HepG2 (cell line): ENCODE results near the gene BAMBI. TPM values are rescaled to one million over a fixed set of nuclear protein-coding genes. Genes with fewer than 3 reads are reported as not detected.

ENCODE experiments used
- ATAC-seq: fragments of 200-7000 bp; cut with Tn5 transposase; 3 replicates; pipeline ENCODE4 v1.9.1; 2020; ENCODE audit warnings: mild to moderate bottlenecking, moderate library complexity
- BruUV-seq: library from RNA; stranded (reverse); fragments of 400-500 nt; replicated peaks from 2 replicates; lab custom pipeline; 2021; lab: Mats Ljungman, UMichigan
- CTCF ChIA-PET: fragments of 300-600 bp; formaldehyde crosslinking; extraction: SDS; loops from one replicate; lab custom pipeline; 2021; ENCODE audit warnings: low total read pairs, inconsistent platforms, low intra/inter-chr PET ratio; lab: Yijun Ruan, JAX
- POLR2A ChIA-PET: fragments of 350-600 bp; sonication (Branson Sonifier 250); formaldehyde crosslinking; loops from one replicate; lab custom pipeline; 2020; ENCODE audit warnings: antibody characterized with exemption, inconsistent platforms; lab: Yijun Ruan, JAX
- DNase-seq: peaks from one replicate; pipeline ENCODE4 v3.0.0-alpha.2; 2015; ENCODE audit warnings: low spot score
- FAIRE-seq: peaks from 3 replicates; lab custom pipeline; 2011; peaks lifted over from hg19 to GRCh38; lab: Jason Lieb, UNC
- H2AFZ ChIP-seq: one replicate; pipeline ENCODE4 v1.6.1; 2011; ENCODE audit warnings: low read length, inconsistent platforms
- H3K27ac ChIP-seq: fragments of 300-600 bp; 3 replicates; pipeline ENCODE4 v1.8.0; 2011; ENCODE audit warnings: mixed run types, mild to moderate bottlenecking, mixed read lengths, low read length, inconsistent platforms; ENCODE audit not compliant: insufficient read depth; ENCODE audit errors: extremely low read length
- H3K27me3 ChIP-seq, 2 experiments: fragments of 200-600 bp in 1 of 2; 2 replicates in 1 of 2; 3 replicates in 1 of 2; pipeline versions ENCODE4 v1.6.0 to v1.8.0; 2011; ENCODE audit warnings: low read length in 2 of 2, mild to moderate bottlenecking in 2 of 2, moderate library complexity in 2 of 2, inconsistent platforms in 1 of 2; ENCODE audit not compliant: insufficient read depth in 2 of 2, control insufficient read depth in 1 of 2
- H3K36me3 ChIP-seq, 2 experiments: fragments of 200-600 bp in 1 of 2; replicated peaks in 1 of 2; 2 replicates in 1 of 2; 3 replicates in 1 of 2; pipeline versions ENCODE4 v1.5.1 to v1.8.0; 2011; ENCODE audit warnings: low read length in 2 of 2, inconsistent platforms in 1 of 2; ENCODE audit not compliant: insufficient read depth in 2 of 2, control insufficient read depth in 1 of 2
- H3K4me1 ChIP-seq: 2 replicates; pipeline ENCODE4 v1.5.1; 2012; ENCODE audit warnings: low read length, inconsistent platforms; ENCODE audit not compliant: insufficient read depth
- H3K4me2 ChIP-seq: 2 replicates; pipeline ENCODE4 v1.6.0; 2011; ENCODE audit warnings: low read depth, low read length, inconsistent platforms
- H3K4me3 ChIP-seq, 3 experiments: fragments of 200-600 bp in 1 of 3; sonication (generic), shearing (Covaris generic) in 1 of 3; replicated peaks in 1 of 3; 2 replicates each; pipeline ENCODE4 v1.5.1; 2011 to 2016; ENCODE audit warnings: low read length in 3 of 3, inconsistent platforms in 2 of 3, low read depth in 2 of 3, mild to moderate bottlenecking in 2 of 3, control low read depth in 1 of 3, mixed read lengths in 1 of 3; ENCODE audit not compliant: insufficient read depth in 1 of 3
- H3K79me2 ChIP-seq: one replicate; pipeline ENCODE4 v1.6.1; 2011; ENCODE audit warnings: low read length, inconsistent platforms; ENCODE audit not compliant: insufficient read depth
- H3K9ac ChIP-seq: 2 replicates; pipeline ENCODE4 v1.6.0; 2011; ENCODE audit warnings: mild to moderate bottlenecking, low read depth, low read length, inconsistent platforms; ENCODE audit not compliant: insufficient read depth
- H3K9me3 ChIP-seq: 2 replicates; pipeline ENCODE4 v1.5.1; 2012; ENCODE audit warnings: mild to moderate bottlenecking, low read length
- H4K20me1 ChIP-seq: 2 replicates; pipeline ENCODE4 v1.6.0; 2011; ENCODE audit warnings: inconsistent platforms, mild to moderate bottlenecking, low read length, moderate library complexity; ENCODE audit not compliant: insufficient read depth
- HOXA7 ChIP-seq: sonication (generic); formaldehyde crosslinking; IDR thresholded peaks from 2 replicates; pipeline ENCODE4 v1.8.1; 2022; ENCODE audit warnings: mild to moderate bottlenecking, missing genetic modification reagents, moderate library complexity
- ISX ChIP-seq: sonication (generic); formaldehyde crosslinking; conservative IDR thresholded peaks from 2 replicates; pipeline ENCODE4 v1.5.0; 2020; ENCODE audit warnings: missing genetic modification reagents
- MLLT10 ChIP-seq: sonication (generic); formaldehyde crosslinking; IDR thresholded peaks from 2 replicates; pipeline ENCODE4 v1.4.0; 2020; ENCODE audit warnings: missing genetic modification reagents
- PHF21A ChIP-seq: sonication (generic); formaldehyde crosslinking; IDR thresholded peaks from 2 replicates; pipeline ENCODE4 v1.5.0; 2020; ENCODE audit warnings: mild to moderate bottlenecking, missing genetic modification reagents
- RNF2 ChIP-seq: fragments of 450-650 bp; conservative IDR thresholded peaks from 2 replicates; pipeline ENCODE4 v1.6.1; 2016; ENCODE audit warnings: low read depth
- RXRA ChIP-seq: sonication (generic); formaldehyde crosslinking; IDR thresholded peaks from 2 replicates; pipeline ENCODE4 v1.5.1; 2020; ENCODE audit warnings: missing genetic modification reagents
- SNAPC4 ChIP-seq: sonication (generic); formaldehyde crosslinking; IDR thresholded peaks from 2 replicates; pipeline ENCODE4 v1.4.0; 2020; ENCODE audit warnings: mild to moderate bottlenecking, missing genetic modification reagents
- SP2 ChIP-seq: sonication (generic); formaldehyde crosslinking; IDR thresholded peaks from 2 replicates; pipeline ENCODE4 v1.5.1; 2020; ENCODE audit warnings: mild to moderate bottlenecking, missing genetic modification reagents
- TBX2 ChIP-seq: sonication (generic); formaldehyde crosslinking; IDR thresholded peaks from 2 replicates; pipeline ENCODE4 v1.5.0; 2020; ENCODE audit warnings: missing genetic modification reagents, mild to moderate bottlenecking, borderline replicate concordance
- ZEB1 ChIP-seq: IDR thresholded peaks from 2 replicates; pipeline ENCODE4 v1.6.1; 2012; ENCODE audit warnings: mild to moderate bottlenecking, low read depth, inconsistent platforms; ENCODE audit not compliant: insufficient replicate concordance
- ZMYM4 ChIP-seq: sonication (generic); formaldehyde crosslinking; IDR thresholded peaks from 2 replicates; pipeline ENCODE4 v1.8.1; 2023; ENCODE audit warnings: mild to moderate bottlenecking, missing genetic modification reagents
- ZNF652 ChIP-seq: IDR thresholded peaks from 2 replicates; pipeline ENCODE4 v1.6.1; 2016; ENCODE audit warnings: low read depth, borderline replicate concordance
- WGBS: methylation state at CpG from one replicate; pipeline ENCODE4 v1.1.6; 2017; ENCODE audit warnings: low lambda C conversion rate; 5-methylcytosine and 5-hydroxymethylcytosine counted together
- in situ Hi-C: cut with HindIII; loops from 2 replicates; pipeline ENCODE4 v1.10.0; 2017; ENCODE audit warnings: low pct_unique_long_range_greater_than_20kb; ENCODE audit not compliant: extremely low pct_ligation_motif_present
- intact Hi-C: fragments of 100-400 bp; cut with micrococcal nuclease; formaldehyde crosslinking; loops from one replicate; pipeline ENCODE4 v1.10.0; 2022; ENCODE audit not compliant: unreplicated experiment
- polyA plus RNA-seq, 8 experiments: library from polyadenylated mRNA; depleted of rRNA in 3 of 8; stranded (reverse) in 7 of 8; unstranded in 1 of 8; fragments of >200 nt; fragmentation: Illumina TruSeq in 4 of 8; extraction: Trizol in 4 of 8; gene quantifications; 2 replicates each; pipeline versions ENCODE4 v1.2.1 to v1.2.3, GENCODE V29; 2011 to 2016; ENCODE audit warnings: low read depth in 4 of 8, missing spikeins in 1 of 8, mixed read lengths in 1 of 8; ENCODE audit not compliant: insufficient read depth in 1 of 8
- total RNA-seq, 5 experiments: library from RNA; depleted of rRNA; stranded (reverse); fragments of >200 nt; fragmentation: Illumina TruSeq; extraction: Trizol; gene quantifications; 2 replicates each; pipeline ENCODE4 v1.2.3, GENCODE V29; 2016; ENCODE audit warnings: low read depth in 1 of 5
- TF ChIP-seq, protein P1 (sequence below): sonication (generic); formaldehyde crosslinking; IDR thresholded peaks from 2 replicates; pipeline ENCODE4 v1.8.1; 2023; ENCODE audit warnings: mild to moderate bottlenecking, missing genetic modification reagents, borderline replicate concordance

The BAMBI gene
- total and polyA plus RNA-seq, 2 of the 13 experiments (the other 11 are each of a cell fraction or from before 2014, with no cell fraction given): 12.0 to 23.6 TPM

DNA sequence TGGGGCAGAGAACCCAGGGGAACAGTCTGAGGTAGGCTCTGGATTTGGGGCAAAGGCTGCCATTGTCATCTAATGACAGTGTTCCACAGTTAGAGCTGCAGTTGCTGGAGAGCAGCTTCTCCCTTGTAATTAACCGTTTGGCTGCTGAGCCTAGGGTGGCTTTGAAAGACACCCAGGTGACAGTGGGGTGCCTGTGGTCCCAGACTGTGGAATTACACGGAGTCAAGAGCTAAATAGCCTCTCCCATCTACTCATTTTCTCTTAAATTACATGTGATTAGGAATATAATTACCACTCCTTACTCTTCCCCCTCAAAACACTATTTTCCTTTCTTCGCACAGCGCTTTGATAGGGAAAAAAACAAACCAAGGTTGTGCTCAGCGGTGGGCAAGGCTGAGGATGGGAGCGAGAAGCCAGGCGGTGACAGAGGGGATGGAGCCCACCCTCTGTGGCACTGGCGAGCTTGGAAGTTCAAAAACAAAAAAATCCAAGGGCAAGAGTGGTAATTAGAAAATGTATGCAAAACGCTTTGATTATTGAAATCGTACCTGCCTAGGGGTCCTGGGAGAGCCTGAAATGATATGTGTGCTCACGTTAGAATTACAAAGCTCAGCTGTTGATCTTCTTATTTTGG lies 44.1 kb downstream of the BAMBI start:
- Histone ChIP-seq H3K4me1 (peaks cover 48% of the 10 kb centered on the region), H3K79me2 (no peaks in the 10 kb centered on the region), H3K9me3 (no peaks in the 10 kb centered on the region), H3K4me3 (peak overlapping the region; percentile 59 to 72 (median 63); a peak in 5 of 6 replicates), H3K27me3 (no peaks in the 10 kb centered on the region), H2AFZ (no peak overlapping the region), H3K4me2 (peak overlapping the region; percentile 83), H3K27ac (no peak overlapping the region), H4K20me1 (no peaks in the 10 kb centered on the region), H3K36me3 (no peaks in the 10 kb centered on the region), H3K9ac (peak overlapping the region; percentile 17; the same call in 1 of the 2 replicates)
- BruUV-seq: no TSS peak
- no peak for DNase-seq
- no peak for FAIRE-seq
- CTCF ChIA-PET: no interaction called here
- 73% methylated on average over 11 of the region's 11 CpGs for WGBS
- POLR2A ChIA-PET: no interaction called here
- intact Hi-C loops: loop anchor here (5.0 kb wide), 1 partner anchor 86 kb away; no protein-coding TSS in a partner anchor
- no peak for ATAC-seq
- TF ChIP-seq SNAPC4 (no peak), MLLT10 (CRISPR knock-in tag) (no peak), RNF2 (no peak), PHF21A (CRISPR knock-in tag) (no peak), ZEB1 (peak; percentile 4), TBX2 (CRISPR knock-in tag) (no peak), SP2 (no peak), ZNF652 (CRISPR knock-in tag) (peak; percentile 84), ZMYM4 (CRISPR knock-in tag) (no peak), ISX (CRISPR knock-in tag) (no peak), RXRA (no peak), HOXA7 (CRISPR knock-in tag) (no peak)
- TF ChIP-seq, protein P1, sequence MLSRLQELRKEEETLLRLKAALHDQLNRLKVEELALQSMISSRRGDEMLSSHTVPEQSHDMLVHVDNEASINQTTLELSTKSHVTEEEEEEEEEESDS (CRISPR knock-in tag): no peak
- in situ Hi-C loops: no loop called here
